ENCODE data around the gene FGF21. TPM values are rescaled to one million over a fixed set of nuclear protein-coding genes. Genes with fewer than 3 reads are reported as not detected.
"Not testable (repeated sequence)": the region's sequence is repeated elsewhere in the genome, so short reads cannot be mapped to it uniquely, and the experiment has no call there.

Gene FGF21, protein sequence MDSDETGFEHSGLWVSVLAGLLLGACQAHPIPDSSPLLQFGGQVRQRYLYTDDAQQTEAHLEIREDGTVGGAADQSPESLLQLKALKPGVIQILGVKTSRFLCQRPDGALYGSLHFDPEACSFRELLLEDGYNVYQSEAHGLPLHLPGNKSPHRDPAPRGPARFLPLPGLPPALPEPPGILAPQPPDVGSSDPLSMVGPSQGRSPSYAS
- total RNA-seq, result not detected in 2 replicates

DNA sequence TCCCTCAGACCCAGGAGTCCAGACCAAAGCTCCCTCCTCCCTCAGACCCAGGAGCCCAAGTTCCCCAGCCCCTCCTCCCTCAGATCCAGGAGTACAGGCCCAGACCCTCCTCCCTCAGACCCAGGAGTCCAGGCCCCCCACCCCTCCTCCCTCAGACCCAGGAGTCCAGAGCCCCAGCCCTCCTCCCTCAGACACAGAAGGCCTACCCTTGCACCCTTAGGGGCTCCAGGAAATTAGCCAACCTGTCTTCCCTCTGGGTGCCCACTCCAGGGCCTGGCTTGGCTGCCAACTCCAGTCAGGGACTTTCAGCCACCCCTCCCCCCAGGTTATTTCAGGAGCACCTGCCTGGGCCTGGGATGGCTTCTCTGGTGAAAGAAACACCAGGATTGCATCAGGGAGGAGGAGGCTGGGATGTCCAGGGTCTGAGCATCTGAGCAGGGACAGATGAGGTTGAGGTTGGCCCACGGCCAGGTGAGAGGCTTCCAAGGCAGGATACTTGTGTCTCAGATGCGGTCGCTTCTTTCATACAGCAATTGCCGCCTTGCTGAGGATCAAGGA is at the start of gene FGF21:
TSS of gene FGF21 (plus strand) at position 441 of the 558 bp plus-strand sequence. CDS start 713 bp downstream, outside the sequence.
- intact Hi-C loops (cut with micrococcal nuclease), result no loop called here

DNA sequence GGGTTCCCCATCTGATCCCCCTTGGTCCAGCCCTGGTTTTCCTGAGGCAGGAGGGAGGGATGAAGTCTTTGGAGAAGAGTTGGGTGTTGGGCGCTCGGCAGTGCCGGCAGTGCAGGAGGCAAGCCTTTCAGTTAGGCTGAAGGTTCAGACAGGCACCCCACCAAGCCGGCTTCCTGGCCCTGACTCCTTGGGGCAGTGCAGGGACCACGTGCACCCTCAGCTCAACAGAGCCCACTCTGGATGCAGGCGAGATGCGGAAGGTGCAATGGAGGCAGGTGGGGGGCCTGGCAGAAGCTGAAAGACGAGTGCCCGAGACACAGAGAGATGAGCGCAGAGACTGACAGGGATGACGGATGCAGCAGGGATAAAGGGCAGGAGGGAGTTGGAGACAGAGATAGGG is 46.9 kb upstream of the FGF21 start:
- intact Hi-C loops (cut with micrococcal nuclease), result no loop called here

DNA sequence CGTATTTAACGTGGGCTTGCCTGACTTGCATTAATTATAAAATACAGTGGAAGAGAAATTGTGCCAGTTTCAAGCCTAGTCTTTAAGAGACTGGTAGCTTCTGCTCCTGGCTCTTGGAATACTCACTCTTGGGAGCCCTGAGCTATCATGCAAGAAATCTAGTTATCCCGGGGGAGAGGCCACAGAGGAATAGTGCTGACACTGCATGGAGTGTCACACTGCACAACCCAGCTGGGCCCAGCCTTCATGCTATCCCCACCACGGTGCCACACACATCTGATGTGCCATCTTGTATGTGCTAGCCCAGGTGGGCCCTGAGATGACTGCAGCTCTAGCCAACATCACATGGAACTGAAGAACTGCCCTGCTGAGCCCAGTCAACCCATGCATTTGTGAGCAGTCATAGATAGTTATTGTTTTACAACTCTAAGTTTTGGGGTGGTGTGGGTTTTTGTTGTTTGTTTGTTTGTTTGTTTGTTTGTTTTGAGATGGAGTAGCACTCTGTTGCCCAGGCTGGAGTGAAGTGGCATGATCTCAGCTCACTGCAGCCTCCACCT is 44.1 kb upstream of the FGF21 start:
- intact Hi-C loops (cut with micrococcal nuclease), result loop anchor here (5.0 kb wide), 3 partner anchors 219 to 931 kb away; partner anchors contain the start of genes RRAS and SCAF1

DNA sequence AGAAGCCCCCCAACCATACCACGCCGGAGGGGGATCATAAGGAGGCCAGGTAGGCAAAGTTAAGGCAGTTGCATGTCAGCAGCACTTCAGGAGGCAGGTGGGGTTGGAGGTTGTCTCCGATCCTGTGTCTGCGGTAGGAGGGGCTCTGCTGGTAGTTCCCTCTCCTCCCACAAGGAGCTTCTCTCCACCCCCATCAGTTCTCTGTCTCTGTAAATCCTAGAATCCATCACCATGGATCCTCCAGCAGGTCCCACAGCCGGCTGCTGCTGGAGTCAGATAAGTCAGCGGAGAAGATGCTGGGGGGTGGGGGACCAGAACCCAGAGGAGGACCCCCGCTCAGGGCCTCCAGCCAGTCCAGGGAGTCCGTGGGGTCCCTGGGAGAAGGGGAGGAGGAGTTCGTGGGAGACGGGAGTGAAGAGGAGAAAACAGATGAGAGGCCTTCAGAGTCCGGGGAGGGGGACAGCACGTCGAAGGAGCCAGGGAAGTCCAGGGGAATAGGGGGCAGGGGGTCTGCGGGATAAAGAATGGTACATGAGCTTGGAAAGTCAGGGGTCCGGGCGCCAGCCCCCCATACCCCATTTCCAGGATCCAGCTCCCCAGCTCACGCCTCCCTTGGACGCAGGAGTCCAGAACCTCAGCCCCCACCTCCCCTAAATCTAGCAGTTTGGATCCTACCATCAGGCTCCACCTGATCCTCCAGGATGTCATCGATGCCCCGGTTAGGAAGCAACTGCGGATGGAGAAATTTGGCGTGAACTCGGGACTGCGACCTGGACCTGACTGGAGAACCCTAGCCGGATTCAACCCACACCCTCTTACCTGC is 42.1 kb upstream of the FGF21 start:
- intact Hi-C loops (cut with micrococcal nuclease), result loop anchor here (5.0 kb wide), 3 partner anchors 221 to 929 kb away; partner anchors contain the start of genes RRAS and SCAF1

DNA sequence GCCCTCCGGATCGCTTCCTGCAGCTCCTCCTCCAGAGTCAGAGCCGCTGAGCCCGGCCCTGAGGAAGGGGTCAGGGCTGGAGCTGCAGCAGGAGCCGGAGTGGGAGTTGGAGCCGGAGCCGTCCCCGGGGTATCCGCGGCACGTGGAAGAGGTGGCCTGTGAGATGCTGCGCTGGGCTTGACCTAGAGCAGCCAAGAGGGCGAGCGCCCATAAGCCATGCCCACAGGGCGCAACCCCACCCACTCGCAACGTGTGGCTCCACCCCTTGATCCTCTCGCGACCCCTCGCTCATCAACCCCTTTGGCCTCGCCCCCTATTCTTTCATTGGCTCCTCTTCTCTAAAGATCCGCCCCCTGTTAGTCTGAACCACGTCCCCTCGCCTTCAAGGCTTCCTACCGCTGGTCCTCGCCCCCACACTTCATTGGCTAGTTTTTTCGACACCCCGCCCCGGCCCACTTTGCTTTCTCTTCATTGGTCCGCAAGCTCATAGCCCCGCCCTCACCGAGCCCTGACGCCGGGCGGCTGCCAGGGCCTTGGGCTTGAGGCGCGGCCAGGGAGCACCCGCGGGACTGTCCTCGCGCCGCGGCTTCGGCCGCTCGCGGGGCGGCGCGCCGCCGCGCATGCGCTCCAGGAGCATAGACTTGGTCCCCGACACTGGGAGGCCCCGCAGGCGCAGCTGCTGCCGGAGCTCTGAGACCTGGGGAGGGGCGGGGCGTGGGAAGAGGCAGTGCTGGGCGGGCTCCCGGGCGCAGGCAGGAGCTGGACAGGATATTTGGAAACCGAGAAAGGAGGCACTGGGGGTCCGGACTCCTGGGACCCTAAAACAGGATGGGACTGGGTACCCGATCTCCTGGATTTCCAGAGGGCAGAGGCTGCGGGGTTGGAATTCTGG is 41.2 kb upstream of the FGF21 start:
- intact Hi-C loops (cut with micrococcal nuclease), result loop anchor here (1.0 to 5.0 kb wide), 19 partner anchors 12 to 928 kb away; partner anchors contain the start of genes CA11, CYTH2, DHDH and DKKL1

DNA sequence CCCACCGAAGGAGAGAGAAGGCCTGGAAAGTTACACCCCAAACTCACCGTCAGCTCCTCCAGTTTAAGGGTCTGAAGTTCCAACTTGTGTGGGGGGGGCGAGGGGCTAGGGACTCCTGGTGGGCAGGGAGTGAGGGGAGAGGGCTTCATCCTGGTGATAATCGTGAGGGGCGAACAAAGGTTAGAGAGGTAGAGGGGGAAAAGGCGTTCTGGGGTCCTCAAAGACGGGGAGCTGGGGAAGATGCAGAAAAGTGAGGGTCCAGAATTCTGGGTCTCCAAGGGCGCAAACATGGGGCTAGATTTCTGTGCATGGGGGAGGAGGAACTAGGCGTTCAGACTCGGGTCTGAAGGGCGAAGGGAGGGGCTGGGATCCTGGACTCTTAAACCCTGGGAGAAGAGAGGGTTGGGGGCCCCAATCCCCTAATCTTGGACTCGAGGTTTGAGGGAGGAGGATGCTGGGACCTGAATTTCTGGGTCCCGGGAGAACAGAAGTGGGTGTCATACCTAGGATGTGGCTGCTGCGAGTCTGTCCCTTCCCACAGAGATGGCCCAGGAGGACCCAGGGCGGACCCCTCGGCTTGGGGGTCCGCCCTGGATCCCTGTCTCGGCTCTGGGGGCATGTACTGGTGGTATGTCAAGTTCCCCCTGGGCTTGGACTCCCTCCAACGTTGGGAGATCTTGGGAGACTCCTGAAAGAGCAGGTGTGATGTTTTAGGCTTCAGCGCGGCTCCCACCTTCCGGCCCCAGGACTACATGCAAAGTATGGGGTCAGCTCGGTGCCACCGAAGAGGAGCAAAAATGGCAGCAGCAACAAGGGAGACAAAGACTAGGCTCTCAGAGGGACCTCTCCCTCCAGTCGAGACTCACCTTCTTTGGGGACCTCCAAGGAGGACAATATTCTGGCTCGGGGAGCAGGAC is 40.3 kb upstream of the FGF21 start:
- intact Hi-C loops (cut with micrococcal nuclease), result loop anchor here (1.0 to 5.0 kb wide), 19 partner anchors 11 to 927 kb away; partner anchors contain the start of genes CA11, CYTH2, DHDH and DKKL1

DNA sequence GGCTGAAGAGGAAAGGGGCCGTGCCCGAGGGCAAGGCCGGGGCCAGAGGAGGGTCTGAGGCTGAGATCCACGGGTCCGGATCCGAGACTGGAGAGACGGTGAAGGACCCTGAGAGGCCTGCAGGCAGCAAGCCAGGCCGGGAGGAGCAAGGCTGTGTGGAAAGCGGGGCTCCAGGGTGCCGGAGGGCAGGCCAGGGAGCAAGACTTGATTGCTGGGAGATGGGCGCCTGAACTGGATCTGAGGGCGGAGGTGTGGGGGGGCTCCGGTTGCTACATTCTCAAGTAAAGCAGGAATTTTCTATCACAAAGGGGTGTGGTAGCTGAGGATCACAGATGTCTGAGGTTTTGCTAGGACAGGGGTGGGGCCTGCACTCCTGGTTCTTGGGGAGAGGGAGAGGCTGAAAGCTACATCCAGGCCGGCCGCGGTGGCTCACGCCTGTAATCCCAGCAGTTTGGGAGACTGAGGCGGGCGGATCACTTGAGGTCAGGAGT is 39.6 kb upstream of the FGF21 start:
- intact Hi-C loops (cut with micrococcal nuclease), result no loop called here

DNA sequence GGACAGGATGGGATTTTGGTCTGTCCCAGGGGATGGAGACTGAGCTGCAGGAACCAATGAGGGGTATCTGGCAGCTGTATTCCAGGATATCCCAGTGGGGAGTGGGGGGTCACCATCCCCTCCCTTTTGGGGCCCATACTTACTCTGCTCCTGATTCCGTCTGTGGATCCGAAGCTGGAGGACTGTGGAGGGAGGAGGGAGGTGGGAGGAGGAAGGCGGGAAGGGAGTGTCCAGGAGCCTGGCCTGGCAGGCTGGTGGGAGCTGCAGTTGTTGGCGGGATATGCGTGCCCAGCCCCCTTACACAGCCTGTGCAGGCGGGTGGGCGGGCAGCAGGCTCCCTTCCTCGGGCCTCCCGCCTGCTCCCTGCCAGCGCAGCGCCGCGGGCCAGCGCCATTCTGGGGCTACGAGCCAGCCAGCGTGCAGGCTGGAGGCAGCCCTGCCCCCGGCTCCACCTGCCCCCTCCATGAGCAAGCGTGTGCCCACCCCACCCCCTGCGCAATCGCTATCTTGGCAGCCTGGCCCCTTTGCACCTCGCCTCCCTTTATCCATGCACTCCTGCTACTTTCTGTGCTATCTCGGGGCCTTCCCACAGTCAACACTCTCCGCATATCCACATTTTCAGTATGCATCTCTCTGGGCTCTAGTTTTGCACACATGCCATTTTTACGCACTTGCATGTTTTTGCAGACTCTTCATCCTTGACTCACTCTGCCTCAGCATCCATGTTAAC is 38.6 kb upstream of the FGF21 start:
- intact Hi-C loops (cut with micrococcal nuclease), result no loop called here

DNA sequence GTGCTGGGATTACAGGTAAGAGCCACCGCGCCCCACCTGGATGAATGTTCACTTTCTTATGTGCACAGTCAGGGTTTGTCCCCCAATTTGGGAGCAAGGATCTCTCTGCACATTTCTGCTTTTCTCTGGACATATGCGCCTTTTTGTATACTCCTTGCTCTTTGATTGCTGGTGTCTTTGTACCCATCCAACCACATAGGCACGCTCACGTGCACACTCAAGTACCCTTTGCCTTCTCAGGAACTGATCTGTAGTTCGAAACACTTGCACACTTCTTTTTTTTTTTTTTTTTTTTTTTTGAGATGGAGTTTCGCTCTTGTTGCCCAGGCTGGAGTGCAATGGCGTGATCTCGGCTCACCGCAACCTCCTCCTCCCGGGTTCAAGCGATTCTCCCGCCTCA is 37.2 kb upstream of the FGF21 start:
- intact Hi-C loops (cut with micrococcal nuclease), result not testable (repeated sequence)

DNA sequence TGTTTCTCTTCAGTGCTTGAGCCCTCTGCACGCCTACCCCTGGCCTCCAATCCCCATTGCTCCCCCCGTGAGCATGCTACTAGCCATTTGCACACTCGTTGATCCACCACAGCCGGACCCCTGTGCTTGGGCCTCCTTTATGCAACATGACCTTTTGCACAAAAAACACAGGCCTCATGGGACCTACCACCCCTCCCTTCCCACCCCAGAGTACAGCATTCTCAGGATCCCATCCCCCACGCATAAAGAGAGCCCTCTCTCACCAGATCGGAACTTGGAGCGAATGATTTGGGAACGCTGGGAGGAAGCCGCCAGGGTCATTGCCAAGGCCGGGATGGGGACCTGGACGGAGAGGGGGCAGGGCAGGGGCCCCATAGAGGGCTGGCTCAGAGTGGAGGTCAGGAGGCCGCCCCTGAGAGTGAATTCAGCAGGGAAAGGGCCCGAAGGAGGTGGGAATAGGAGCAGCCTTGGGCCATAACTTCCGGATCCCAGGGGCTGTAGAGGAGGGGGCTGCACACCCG is 36.6 kb upstream of the FGF21 start:
- intact Hi-C loops (cut with micrococcal nuclease), result no loop called here

DNA sequence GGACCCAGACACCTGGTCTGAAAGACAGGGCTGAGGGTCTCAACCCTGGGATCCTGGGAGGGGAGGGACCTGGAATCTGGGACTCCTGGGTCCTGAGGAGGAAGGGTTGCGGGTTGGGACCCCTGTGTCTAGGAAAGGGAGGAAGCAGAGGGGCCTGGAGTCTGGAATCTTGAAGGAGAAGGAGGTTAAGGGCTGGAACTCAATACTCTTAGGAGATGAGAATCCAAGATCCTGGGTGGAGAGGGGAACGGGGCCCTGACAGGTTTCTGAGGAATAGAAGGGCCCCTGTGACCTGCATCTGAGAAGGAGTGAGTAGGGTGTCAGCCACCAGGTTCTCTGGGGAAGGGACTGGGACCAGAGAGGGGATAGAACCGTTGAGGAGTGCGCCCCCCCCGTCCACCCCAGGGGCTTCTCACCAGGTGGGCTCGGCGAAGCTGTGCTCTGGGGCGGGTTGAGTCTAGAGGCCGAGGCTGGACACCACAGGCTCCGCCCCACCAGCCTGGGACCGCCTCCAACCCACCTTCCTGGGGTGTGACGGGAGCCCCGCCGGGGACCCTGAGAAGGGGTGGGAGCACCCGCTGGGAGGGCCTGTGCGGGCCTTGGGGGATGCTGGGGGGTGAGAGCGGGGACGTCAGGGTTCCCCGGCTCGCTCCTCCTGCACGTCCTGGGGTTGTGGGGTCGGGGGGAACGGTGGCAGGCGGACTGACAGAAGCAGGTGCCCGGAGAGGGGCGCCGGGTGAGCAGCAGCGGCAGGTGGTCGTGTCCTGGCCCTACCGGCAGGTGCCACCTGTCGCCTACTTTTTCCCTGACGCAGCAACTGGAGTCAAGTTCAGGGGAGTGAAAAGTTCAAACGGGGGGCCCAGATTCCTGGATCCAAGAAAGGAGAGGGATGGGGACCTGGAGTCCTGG is 35.8 kb upstream of the FGF21 start, which contains the start of gene MAMSTR:
TSS of gene MAMSTR (minus strand) at position 463 of the 909 bp plus-strand sequence. CDS start 694 bp downstream, outside the sequence.
- intact Hi-C loops (cut with micrococcal nuclease), result loop anchor here (1.0 to 10.0 kb wide), 6 partner anchors 19 to 355 kb away; partner anchors contain the start of genes DBP, NUCB1 and SYNGR4

DNA sequence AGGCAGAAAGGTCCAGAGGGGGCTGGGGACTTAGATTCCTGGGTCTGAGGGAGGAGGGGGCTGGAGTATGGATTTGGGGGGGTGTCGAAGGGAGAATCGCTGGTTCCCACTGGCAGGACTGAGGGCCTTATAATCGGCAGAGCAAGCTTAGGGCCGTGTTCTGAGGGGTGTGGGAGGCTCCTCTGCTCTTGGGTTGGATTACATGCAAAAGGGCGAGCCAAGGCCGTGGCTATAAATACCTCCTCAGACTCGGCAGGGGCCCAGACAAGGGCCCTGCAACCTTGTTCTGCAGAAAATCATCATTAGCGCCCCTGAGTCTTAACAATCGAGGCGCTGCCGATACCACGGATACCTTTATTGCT is 35.1 kb upstream of the FGF21 start:
- intact Hi-C loops (cut with micrococcal nuclease), result loop anchor here (1.0 to 10.0 kb wide), 6 partner anchors 18 to 356 kb away; partner anchors contain the start of genes DBP, NUCB1 and SYNGR4

DNA sequence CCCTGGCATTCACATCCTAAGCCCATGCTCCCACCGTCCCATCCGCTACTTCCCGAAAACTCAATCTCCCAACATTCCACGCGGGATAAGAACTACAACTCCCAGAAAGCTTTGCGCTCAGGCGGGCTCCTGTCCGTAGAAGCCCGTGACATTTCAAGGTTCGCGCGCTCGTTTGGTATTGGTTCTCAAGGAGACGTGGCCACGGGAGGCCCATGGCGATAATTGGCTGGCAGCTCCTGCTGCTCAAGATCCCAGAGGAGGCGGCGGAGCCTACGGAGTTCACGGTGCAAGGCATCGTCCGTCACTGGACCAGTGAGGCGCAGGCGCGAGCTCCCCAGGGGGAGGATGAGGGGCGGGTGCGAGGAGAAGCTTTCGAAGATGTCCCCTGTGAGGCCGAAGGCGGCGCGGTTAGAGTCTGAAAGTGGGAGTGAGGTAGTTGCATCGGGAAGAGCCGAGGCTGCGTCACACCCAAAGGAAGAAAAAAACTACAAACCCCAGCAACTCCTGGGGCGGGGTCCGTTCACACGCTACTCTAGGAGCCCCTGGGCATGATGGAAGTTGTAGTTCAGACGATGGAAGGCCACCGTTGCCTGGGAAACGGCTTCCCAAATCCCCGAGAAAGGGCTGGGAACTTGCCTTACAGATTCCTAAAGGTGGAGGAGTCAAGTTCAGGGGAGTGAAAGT is 34.6 kb upstream of the FGF21 start:
- intact Hi-C loops (cut with micrococcal nuclease), result loop anchor here (1.0 to 10.0 kb wide), 6 partner anchors 18 to 356 kb away; partner anchors contain the start of genes DBP, NUCB1 and SYNGR4

DNA sequence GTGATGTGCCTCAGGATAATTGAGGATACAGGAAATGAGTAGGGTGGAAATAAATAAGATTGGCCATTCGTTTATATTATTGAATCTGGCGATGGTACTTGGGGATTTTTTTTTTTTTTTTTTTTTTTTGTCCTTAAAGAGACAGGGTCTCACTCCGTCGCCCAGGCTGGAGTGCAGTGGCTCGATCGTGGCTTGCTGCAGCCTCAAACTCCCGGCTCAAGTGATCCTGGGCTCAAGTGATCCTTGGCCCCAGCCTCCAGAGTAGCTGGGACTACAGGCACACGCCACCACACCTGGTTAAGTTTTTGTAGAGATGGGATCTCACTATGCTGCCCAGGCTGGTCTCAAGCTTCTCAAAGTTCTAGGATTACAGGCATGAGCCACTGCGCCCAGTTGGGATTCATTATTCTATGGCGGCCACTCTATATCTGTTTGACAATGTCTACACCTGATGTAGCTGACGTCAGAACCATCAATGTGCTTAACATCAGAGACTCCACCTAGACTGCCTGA is 33.1 kb upstream of the FGF21 start:
- intact Hi-C loops (cut with micrococcal nuclease), result loop anchor here (10.0 kb wide), 1 partner anchor 307 kb away; no protein-coding TSS in a partner anchor

DNA sequence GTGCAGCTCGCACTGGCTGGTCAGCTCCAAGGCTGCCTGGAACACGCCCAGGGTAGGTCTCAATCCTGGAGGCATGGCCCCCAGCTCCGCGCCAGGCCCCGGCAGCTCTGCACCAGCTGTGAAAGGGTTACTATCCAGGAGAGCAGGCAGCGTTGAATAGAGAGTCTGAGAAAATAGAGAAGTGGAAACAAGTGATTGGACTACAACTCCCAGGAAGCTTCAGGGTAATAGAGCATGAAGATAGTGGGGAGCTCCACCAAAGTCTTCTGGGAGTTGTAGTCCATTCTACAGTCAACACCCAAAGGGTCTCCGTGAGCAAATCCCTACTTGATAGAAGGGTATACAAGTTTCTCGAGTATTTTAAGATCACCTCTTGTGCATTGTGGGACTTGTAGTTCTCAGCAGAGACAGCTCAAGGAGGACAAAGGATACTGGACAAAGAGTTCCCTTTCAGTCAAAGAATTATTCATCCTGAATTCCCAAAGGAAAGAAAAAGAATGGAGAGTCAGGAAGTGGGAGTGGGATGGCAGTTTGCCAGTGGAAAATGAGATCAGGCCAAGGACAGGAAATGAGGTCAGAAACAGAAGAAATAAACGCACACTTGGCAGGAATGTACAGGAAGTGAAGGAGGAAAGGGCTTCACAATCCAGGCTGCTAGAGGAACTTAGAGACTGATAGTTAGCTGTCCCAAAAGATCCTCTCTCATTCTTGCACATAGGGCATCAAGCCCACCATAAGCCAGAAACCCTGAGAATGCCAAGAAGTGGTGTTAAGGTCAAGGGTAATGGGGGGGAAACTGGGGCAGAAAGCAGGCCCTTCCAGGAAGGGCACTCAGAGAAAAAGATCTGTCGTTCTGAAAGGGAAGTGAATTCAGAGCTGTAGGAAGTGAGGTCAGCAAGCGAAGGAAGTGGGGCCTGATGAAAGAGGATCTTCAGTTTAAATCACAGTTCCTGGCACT is 30.2 kb upstream of the FGF21 start:
- intact Hi-C loops (cut with micrococcal nuclease), result loop anchor here (1.0 to 10.0 kb wide), 2 partner anchors 20 to 310 kb away; no protein-coding TSS in a partner anchor

Data from T-helper 1 cell treated with Interleukin-12 subunit alpha and Interleukin-12 subunit beta and Interleukin-4 antibody, amounts not matched to agents 30 ng/mL and 1 ng/mL, for 36 hours (primary cell).